GM12865 (cell line): ENCODE data around the gene PAQR5.
A peak's percentile ranks its signal among the peaks of the same experiment; 100 is the strongest.

ENCODE experiments used
- DNase-seq: peaks from one replicate; pipeline ENCODE4 v3.0.0; 2010; ENCODE audit warnings: low read depth
- H3K4me3 ChIP-seq: 2 replicates; pipeline ENCODE4 v1.5.1; 2011; ENCODE audit warnings: mild to moderate bottlenecking, low read depth, low read length, control low read depth
- CTCF ChIP-seq: IDR thresholded peaks from 2 replicates; pipeline ENCODE4 v1.5.1; 2011; ENCODE audit warnings: low read length, control low read depth, low read depth, inconsistent platforms; ENCODE audit not compliant: insufficient read depth; ENCODE audit errors: missing control alignments

Gene PAQR5

GRCh38 chr15:69298697-69299441 lies at the start of gene PAQR5:
TSS of gene PAQR5 (plus strand) at chr15:69298912. CDS start at chr15:69360081, 61,169 bp downstream.
- TF ChIP-seq CTCF: no peak
- DNase-seq: no peak
- no peak within 1 kb of the TSS; the same call in 1 of the 2 replicates for H3K4me3 ChIP-seq

- no peak overlapping the region for H3K4me3 ChIP-seq
These were observed 45.6 kb upstream of the PAQR5 start for GRCh38 chr15:69253156-69253555.

GRCh38 chr15:69265347-69265955 lies 33.3 kb upstream of the PAQR5 start:
- DNase-seq: peak; percentile 24
- H3K4me3 ChIP-seq: no peak overlapping the region
- TF ChIP-seq CTCF: peak; percentile 28

More at GRCh38 chr15:69253156-69253555, 45.6 kb upstream of the PAQR5 start:
- no peak for DNase-seq
- TF ChIP-seq CTCF: no peak

GRCh38 chr15:69271217-69271616 lies 27.5 kb upstream of the PAQR5 start:
- no peak for TF ChIP-seq CTCF
- H3K4me3 ChIP-seq: no peak overlapping the region
- DNase-seq: no peak

GRCh38 chr15:69272139-69272538 lies 26.6 kb upstream of the PAQR5 start:
- no peak for DNase-seq
- no peak overlapping the region for H3K4me3 ChIP-seq
- TF ChIP-seq CTCF: no peak

GRCh38 chr15:69272891-69273290 lies 25.8 kb upstream of the PAQR5 start:
- TF ChIP-seq CTCF: no peak
- no peak for DNase-seq
- H3K4me3 ChIP-seq: no peak overlapping the region
